ENCODE measurements around the gene EPSTI1.

EPSTI1 gene

DNA sequence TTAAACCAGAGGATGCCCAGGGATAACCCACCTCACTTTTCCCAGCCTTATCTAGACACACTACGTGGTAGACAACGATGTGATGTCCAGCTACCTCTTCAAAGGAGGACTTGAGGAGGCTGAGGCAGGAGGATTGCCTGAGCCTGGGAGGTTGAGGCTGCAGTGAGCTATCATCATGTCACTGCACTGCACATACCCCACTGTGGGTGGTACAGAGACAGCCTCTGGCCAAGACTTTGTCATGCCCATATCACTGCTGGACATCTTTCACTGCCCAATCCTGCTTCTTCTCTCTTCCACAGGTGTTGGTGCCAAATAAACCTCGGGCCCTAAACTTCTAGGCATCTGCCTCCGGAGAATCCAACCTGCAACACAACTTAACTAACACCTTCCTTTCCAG is 124.8 kb downstream of the EPSTI1 start:
- no peak for TF ChIP-seq CREB1 (IDR thresholded peaks at IDR 0.05; ENCODE audit: low read depth)
- TF ChIP-seq, protein P1, sequence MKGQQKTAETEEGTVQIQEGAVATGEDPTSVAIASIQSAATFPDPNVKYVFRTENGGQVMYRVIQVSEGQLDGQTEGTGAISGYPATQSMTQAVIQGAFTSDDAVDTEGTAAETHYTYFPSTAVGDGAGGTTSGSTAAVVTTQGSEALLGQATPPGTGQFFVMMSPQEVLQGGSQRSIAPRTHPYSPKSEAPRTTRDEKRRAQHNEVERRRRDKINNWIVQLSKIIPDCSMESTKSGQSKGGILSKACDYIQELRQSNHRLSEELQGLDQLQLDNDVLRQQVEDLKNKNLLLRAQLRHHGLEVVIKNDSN (IDR thresholded peaks at IDR 0.05): no peak
- TF ChIP-seq TCF12 (IDR thresholded peaks at IDR 0.05; ENCODE audit: low read depth): no peak
- no peak for TF ChIP-seq TAF1 (IDR thresholded peaks at IDR 0.05; ENCODE audit: low read depth)
- TF ChIP-seq FOXM1 (IDR thresholded peaks at IDR 0.05; ENCODE audit: borderline replicate concordance, low read depth): no peak
- TF ChIP-seq, protein P2, sequence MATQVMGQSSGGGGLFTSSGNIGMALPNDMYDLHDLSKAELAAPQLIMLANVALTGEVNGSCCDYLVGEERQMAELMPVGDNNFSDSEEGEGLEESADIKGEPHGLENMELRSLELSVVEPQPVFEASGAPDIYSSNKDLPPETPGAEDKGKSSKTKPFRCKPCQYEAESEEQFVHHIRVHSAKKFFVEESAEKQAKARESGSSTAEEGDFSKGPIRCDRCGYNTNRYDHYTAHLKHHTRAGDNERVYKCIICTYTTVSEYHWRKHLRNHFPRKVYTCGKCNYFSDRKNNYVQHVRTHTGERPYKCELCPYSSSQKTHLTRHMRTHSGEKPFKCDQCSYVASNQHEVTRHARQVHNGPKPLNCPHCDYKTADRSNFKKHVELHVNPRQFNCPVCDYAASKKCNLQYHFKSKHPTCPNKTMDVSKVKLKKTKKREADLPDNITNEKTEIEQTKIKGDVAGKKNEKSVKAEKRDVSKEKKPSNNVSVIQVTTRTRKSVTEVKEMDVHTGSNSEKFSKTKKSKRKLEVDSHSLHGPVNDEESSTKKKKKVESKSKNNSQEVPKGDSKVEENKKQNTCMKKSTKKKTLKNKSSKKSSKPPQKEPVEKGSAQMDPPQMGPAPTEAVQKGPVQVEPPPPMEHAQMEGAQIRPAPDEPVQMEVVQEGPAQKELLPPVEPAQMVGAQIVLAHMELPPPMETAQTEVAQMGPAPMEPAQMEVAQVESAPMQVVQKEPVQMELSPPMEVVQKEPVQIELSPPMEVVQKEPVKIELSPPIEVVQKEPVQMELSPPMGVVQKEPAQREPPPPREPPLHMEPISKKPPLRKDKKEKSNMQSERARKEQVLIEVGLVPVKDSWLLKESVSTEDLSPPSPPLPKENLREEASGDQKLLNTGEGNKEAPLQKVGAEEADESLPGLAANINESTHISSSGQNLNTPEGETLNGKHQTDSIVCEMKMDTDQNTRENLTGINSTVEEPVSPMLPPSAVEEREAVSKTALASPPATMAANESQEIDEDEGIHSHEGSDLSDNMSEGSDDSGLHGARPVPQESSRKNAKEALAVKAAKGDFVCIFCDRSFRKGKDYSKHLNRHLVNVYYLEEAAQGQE (IDR thresholded peaks at IDR 0.05; ENCODE audit: low read depth): no peak
- no peak for TF ChIP-seq RAD21 (IDR thresholded peaks at IDR 0.05; ENCODE audit: low read depth)
- TF ChIP-seq NFIC (IDR thresholded peaks at IDR 0.05): no peak
- TF ChIP-seq CEBPB (IDR thresholded peaks at IDR 0.05): no peak
- no peak for TF ChIP-seq TEAD4 (IDR thresholded peaks at IDR 0.05)
- TF ChIP-seq YY1 (IDR thresholded peaks at IDR 0.05; ENCODE audit: low read depth): no peak
- no peak for TF ChIP-seq EGR1 (IDR thresholded peaks at IDR 0.05)
- TF ChIP-seq ZBTB7A (IDR thresholded peaks at IDR 0.05; ENCODE audit: low read depth): no peak
- no peak for TF ChIP-seq EP300 (IDR thresholded peaks at IDR 0.05; ENCODE audit: borderline replicate concordance)
- no peak for TF ChIP-seq MAX (IDR thresholded peaks at IDR 0.05)

- no peak for TF ChIP-seq ZBTB7A (IDR thresholded peaks at IDR 0.05; ENCODE audit: low read depth)
- TF ChIP-seq TAF1 (IDR thresholded peaks at IDR 0.05; ENCODE audit: low read depth): no peak
- no peak for TF ChIP-seq CEBPB (IDR thresholded peaks at IDR 0.05)
- TF ChIP-seq MAX (IDR thresholded peaks at IDR 0.05): no peak
- TF ChIP-seq RAD21 (IDR thresholded peaks at IDR 0.05; ENCODE audit: low read depth): no peak
- no peak for TF ChIP-seq FOXM1 (IDR thresholded peaks at IDR 0.05; ENCODE audit: borderline replicate concordance, low read depth)
- TF ChIP-seq EGR1 (IDR thresholded peaks at IDR 0.05): no peak
- no peak for TF ChIP-seq YY1 (IDR thresholded peaks at IDR 0.05; ENCODE audit: low read depth)
- TF ChIP-seq NFIC (IDR thresholded peaks at IDR 0.05): no peak
- TF ChIP-seq, protein P2 (IDR thresholded peaks at IDR 0.05; ENCODE audit: low read depth): no peak
- no peak for TF ChIP-seq TEAD4 (IDR thresholded peaks at IDR 0.05)
- TF ChIP-seq TCF12 (IDR thresholded peaks at IDR 0.05; ENCODE audit: low read depth): no peak
- TF ChIP-seq EP300 (IDR thresholded peaks at IDR 0.05; ENCODE audit: borderline replicate concordance): no peak
- TF ChIP-seq CREB1 (IDR thresholded peaks at IDR 0.05; ENCODE audit: low read depth): no peak
- TF ChIP-seq, protein P1 (IDR thresholded peaks at IDR 0.05): no peak
These were observed 126.3 kb downstream of the EPSTI1 start for GRCh38 chr13:42865768-42866102.

DNA sequence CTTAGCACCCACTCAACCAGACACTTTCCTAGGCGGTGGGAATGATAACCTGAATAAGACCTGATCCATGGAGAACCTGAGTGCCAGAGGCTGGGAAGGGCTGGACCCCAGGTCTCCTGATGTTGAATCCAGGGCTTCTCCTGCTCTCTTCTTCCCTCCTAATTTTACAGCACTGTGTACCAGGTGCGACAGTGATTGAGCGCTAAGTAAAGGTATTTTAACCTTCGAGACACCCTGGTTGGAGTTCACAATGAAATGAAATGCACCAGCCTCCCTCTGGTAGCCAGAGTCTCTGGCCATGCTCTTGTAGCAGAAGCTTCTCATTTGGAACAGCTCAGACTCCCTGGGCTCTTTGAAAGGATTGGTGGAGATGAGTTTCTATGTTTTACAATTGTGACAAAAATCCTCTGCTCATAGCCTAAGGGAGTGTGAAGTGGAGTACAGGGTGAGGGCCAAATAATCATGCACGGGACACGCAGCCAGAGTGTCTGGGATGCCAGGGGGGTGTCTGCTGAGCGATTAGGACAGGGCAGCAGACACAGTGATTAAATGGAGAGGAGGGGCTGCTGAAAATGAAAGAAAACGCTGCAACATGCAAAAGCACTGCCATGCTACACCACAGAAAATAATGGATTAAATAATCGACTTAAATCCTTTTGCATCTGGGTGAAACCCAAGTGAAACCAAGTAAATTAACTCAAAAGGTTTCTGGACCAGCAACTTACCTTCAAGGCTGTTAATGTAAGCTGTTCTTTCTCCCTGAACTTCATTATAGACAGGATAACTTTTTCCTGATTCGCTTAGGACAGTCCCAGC is 126.9 kb downstream of the EPSTI1 start:
- TF ChIP-seq RAD21 (IDR thresholded peaks at IDR 0.05; ENCODE audit: low read depth) (no peak), CEBPB (IDR thresholded peaks at IDR 0.05) (no peak), CREB1 (IDR thresholded peaks at IDR 0.05; ENCODE audit: low read depth) (no peak), NFIC (IDR thresholded peaks at IDR 0.05) (no peak), TEAD4 (IDR thresholded peaks at IDR 0.05) (no peak), EP300 (IDR thresholded peaks at IDR 0.05; ENCODE audit: borderline replicate concordance) (no peak), YY1 (IDR thresholded peaks at IDR 0.05; ENCODE audit: low read depth) (no peak), FOXM1 (IDR thresholded peaks at IDR 0.05; ENCODE audit: borderline replicate concordance, low read depth) (no peak), MAX (IDR thresholded peaks at IDR 0.05) (no peak), ZBTB7A (IDR thresholded peaks at IDR 0.05; ENCODE audit: low read depth) (no peak), TAF1 (IDR thresholded peaks at IDR 0.05; ENCODE audit: low read depth) (no peak), TCF12 (IDR thresholded peaks at IDR 0.05; ENCODE audit: low read depth) (no peak), EGR1 (IDR thresholded peaks at IDR 0.05) (no peak)
- TF ChIP-seq, protein P1 (IDR thresholded peaks at IDR 0.05): no peak
- TF ChIP-seq, protein P2 (IDR thresholded peaks at IDR 0.05; ENCODE audit: low read depth): no peak

All from Ishikawa (cell line).